BE2C (cell line): ENCODE measurements around the gene TRIM59.

Source experiments
- DNase-seq: peaks from one replicate; pipeline ENCODE4 v3.0.0-alpha.2; 2020
- H3K27me3 ChIP-seq: fragments of 250-450 bp; sonication (Bioruptor Pico); 2 replicates; pipeline ENCODE4 v1.5.1; 2020; ENCODE audit warnings: mild to moderate bottlenecking
- H3K36me3 ChIP-seq: fragments of 250-450 bp; sonication (Bioruptor Pico); 2 replicates; pipeline ENCODE4 v1.5.1; 2020; ENCODE audit warnings: mild to moderate bottlenecking
- H3K4me1 ChIP-seq: fragments of 250-450 bp; sonication (Bioruptor Pico); 2 replicates; pipeline ENCODE4 v1.5.1; 2020
- H3K4me3 ChIP-seq: 2 replicates; pipeline ENCODE4 v1.5.1; 2011; ENCODE audit warnings: low read depth, low read length
- H3K9me3 ChIP-seq: fragments of 250-450 bp; sonication (Bioruptor Pico); 2 replicates; pipeline ENCODE4 v1.5.1; 2020
- CTCF ChIP-seq: IDR thresholded peaks from 2 replicates; pipeline ENCODE4 v1.5.1; 2012; ENCODE audit warnings: mild to moderate bottlenecking, low read depth, low read length

TRIM59 gene

GRCh38 chr3:160475153-160475552, 25.6 kb upstream of the TRIM59 start:
- DNase-seq: no peak
- no peak overlapping the region for H3K4me3 ChIP-seq
- H3K4me1 ChIP-seq: no peaks in the 10 kb centered on the region
- peaks cover 2% of the 10 kb centered on the region for H3K9me3 ChIP-seq
- TF ChIP-seq CTCF: no peak
- H3K36me3 ChIP-seq: no peaks in the 10 kb centered on the region
- H3K27me3 ChIP-seq: no peaks in the 10 kb centered on the region

GRCh38 chr3:160474416-160474838, 24.8 kb upstream of the TRIM59 start:
- Histone ChIP-seq H3K27me3 (no peaks in the 10 kb centered on the region), H3K9me3 (peaks cover 2% of the 10 kb centered on the region), H3K4me3 (no peak overlapping the region), H3K36me3 (no peaks in the 10 kb centered on the region), H3K4me1 (no peaks in the 10 kb centered on the region)
- no peak for DNase-seq
- TF ChIP-seq CTCF: no peak

- no peak for DNase-seq
- Histone ChIP-seq H3K4me3 (no peak overlapping the region), H3K36me3 (no peaks in the 10 kb centered on the region), H3K9me3 (peaks cover 2% of the 10 kb centered on the region), H3K27me3 (no peaks in the 10 kb centered on the region), H3K4me1 (no peaks in the 10 kb centered on the region)
- TF ChIP-seq CTCF: no peak
These were observed 24.4 kb upstream of the TRIM59 start for GRCh38 chr3:160473978-160474377.

GRCh38 chr3:160473221-160473620, 23.6 kb upstream of the TRIM59 start:
- peaks cover 2% of the 10 kb centered on the region for H3K9me3 ChIP-seq
- H3K4me1 ChIP-seq: no peaks in the 10 kb centered on the region
- H3K36me3 ChIP-seq: no peaks in the 10 kb centered on the region
- H3K4me3 ChIP-seq: no peak overlapping the region
- DNase-seq: no peak
- no peak for TF ChIP-seq CTCF
- H3K27me3 ChIP-seq: no peaks in the 10 kb centered on the region

GRCh38 chr3:160472344-160472743, 22.8 kb upstream of the TRIM59 start:
- no peaks in the 10 kb centered on the region for H3K27me3 ChIP-seq
- H3K36me3 ChIP-seq: no peaks in the 10 kb centered on the region
- H3K4me3 ChIP-seq: no peak overlapping the region
- no peaks in the 10 kb centered on the region for H3K4me1 ChIP-seq
- DNase-seq: no peak
- TF ChIP-seq CTCF: no peak
- H3K9me3 ChIP-seq: peaks cover 2% of the 10 kb centered on the region

GRCh38 chr3:160471892-160472291, 22.3 kb upstream of the TRIM59 start:
- Histone ChIP-seq H3K36me3 (no peaks in the 10 kb centered on the region), H3K4me1 (no peaks in the 10 kb centered on the region), H3K27me3 (no peaks in the 10 kb centered on the region), H3K9me3 (peaks cover 2% of the 10 kb centered on the region), H3K4me3 (no peak overlapping the region)
- TF ChIP-seq CTCF: no peak
- no peak for DNase-seq
